Kidney capillary endothelial cell (primary cell): ENCODE measurements around the gene RSAD1.
A peak's percentile ranks its signal among the peaks of the same experiment; 100 is the strongest.

Experiments used
- DNase-seq: peaks from one replicate; pipeline ENCODE4 v3.0.0-alpha.2; 2018; ENCODE audit warnings: low spot score

RSAD1 gene

GRCh38 chr17:50519141-50519834 is 40.6 kb downstream of the RSAD1 start:
- peak; percentile 64 for DNase-seq

GRCh38 chr17:50520483-50520882 is 41.8 kb downstream of the RSAD1 start:
- no peak for DNase-seq

- no peak for DNase-seq
Observed at GRCh38 chr17:50521514-50521913, 42.9 kb downstream of the RSAD1 start.

- no peak for DNase-seq
Observed at GRCh38 chr17:50522766-50523165, 44.1 kb downstream of the RSAD1 start.

DNA sequence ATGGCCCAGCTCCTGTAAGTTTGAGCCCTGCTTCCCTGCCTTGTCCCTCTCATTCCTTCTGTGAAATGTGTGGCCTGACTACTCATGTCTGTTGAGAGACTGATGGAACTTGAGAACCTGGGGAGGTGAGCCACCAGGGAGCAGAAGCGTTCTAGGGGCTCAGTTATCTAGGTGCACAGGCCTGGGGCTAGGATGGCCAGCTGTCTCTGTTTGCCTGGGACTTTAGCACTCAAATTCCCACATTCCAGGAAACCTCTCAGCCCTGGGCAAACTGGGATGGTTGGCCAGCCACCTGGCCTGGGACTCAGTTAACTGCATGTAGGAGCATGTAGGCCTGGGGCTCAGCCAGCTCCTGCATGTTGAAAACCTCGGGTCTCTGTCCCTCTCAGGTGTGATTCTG is 44.5 kb downstream of the RSAD1 start:
- DNase-seq: no peak

DNA sequence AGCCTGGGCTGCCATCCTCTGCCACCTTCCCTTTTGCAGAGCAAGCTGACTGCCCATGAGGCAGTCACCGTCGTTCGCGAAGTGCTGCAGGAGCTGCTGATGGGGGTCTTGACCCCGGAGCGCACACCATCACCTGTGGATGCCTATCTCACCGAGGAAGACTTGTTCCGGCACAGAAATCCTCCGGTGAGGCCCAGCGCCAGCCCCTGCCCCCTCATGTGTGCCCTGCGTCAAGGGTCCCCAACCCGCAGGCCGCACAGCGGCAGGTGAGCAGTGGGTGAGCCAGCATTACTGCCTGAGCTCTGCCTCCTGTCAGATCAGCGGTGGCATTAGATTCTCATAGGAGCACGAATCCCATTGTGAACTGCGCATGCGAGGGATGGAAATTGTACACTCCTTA is 46.2 kb downstream of the RSAD1 start:
- no peak for DNase-seq

DNA sequence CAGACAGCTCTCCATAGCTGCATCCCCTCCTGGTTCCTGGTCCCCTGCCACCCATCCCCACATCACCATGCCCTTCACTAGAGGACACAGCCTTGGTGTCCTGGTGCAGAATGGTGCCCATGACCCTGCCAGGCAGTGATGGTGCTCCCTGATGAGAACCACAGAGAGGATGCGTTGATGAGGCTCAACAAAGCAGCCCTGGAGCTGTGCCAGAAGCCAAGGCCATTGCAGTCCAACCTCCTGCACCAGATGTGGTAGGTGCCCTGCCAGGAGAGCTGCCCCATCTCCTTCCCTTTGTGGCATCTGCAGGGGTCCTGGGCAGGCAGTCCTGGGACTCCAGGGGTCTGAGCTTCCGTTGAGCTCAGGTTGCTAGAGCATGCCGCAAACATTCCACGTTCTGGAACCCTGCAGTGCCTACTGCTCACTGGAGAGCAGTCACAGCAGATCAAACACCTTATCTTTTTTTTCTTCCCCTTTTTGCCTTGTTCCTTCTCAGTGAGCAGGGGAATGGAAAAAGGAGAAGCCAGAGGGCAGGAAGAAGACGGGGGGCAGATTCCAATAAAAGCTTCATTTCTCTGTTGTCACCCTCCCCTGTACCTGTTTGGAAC is 48.6 kb downstream of the RSAD1 start:
- no peak for DNase-seq

DNA sequence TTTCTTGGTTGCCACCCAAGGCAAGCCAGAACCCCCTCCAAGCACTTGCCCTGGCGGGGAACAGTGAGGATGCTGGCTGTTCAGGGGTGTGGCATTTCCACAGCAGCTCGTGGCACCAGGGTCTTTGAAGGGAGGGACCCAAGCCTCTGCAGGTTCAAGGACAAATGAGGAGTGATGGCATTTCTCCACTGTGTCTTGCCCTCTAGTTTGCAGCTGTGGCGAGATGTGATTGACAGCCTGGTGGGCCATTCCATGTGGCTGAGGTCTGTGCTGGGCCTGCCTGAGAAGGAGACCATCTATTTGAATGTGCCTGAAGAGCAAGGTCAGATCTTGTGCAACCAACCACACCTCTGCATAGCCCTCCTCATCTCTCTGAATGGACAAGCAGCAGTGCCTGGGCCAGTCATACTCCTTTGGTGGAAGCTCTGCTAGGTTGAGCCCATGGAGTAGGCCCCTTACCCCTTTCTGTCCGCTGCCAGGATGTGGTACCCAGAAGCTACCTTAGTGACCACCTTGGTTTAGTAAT is 49.4 kb downstream of the RSAD1 start:
- DNase-seq: no peak

DNA sequence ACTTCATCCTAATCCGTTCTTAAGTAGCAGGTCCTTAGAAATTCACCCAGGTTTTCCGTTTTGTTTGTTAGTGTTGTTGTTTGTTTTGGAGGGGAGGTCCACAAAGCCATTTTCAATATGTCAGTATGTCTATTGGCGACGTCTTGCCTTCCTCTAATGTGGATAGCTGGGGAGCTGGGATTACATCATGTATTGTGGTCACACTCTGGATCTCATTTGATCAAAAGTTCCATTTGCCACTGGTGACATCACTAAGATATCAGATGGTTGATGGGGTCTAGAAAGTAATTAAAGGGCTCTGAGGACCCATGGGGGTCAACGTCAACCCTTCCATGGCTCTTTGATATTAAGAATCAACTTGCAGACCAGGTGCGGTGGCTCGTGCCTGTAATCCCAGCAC is 51.2 kb downstream of the RSAD1 start:
- no peak for DNase-seq

DNA sequence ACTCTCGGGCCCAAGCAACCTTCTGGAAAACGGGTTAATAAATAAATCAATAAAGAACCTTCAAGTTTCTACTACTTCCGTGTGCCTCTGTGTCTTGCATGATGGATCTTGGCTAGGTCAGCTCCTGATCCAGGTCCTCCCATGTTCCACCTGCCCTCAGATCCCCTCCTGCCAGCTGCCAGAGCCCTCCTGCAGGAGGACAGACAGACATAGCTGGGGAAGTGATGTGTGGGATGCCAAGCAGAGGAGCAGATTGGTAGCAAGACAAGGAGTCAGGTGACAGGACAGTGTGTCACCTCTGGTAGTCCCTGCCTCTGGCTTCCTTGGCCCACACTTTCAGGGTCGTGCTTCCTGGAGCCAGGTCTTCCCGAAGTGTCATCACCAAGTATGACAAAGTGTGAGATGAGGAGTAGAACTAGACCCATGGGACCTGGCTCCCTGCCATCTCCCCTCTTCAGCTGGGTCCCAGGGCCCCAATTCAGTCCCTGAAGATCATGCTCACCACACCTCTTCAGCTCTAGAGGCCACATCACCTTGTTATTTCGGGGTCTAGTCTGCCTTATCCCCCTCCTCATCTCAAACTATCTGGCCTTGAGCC is 52.9 kb downstream of the RSAD1 start:
- no peak for DNase-seq

DNA sequence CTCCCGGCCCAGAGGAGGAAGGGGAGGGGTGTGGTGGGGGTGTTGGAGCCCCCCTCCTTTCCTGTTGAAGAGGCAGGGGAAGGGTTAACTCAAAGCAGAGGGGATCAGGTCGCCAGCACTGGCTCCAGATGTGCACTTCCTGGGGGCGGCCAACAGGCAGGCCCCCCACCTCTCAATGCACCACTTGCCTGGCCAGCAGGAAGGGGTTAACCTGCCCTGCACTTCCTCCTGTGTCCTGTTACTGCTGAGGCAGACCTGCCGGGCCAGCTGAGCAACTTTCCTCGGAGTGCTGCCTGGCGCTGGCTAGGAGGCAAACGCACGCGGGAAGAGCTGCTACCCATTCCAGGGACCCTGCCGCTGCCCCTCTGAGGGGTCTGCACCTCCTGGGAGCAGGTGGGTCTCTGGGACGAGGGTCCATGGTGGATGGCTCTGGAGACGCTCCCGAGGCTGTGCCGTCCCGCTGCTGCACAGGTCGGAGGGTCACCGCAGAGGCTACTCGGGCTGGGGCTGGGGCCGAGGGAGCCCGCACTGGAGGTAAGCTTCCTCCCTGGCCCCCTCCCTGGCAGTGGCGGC is 53.9 kb downstream of the RSAD1 start, which contains the start of gene EPN3:
Gene EPN3 (plus strand): TSS at position 284 of the 573 bp plus-strand sequence. CDS start 3,822 bp downstream, outside the sequence.
- no peak for DNase-seq

DNA sequence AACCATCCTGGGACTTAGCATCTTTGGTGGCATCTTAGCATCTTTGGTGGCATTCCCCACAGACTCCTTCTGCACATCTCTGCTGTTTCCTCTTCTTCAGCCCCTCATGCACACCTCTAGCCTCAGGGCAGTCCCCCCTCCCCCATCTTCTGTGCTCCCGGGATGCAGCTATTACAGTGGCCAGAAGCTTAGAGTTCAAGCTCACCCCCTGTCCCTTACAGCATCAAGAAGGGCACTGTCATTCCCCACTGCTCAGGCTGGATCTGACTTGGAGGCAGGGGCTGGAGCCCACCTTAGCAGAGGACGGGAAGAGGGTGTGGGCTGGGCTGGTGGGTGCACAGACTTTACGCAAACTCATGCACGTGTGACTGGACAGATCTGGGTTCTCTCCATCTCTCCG is 54.5 kb downstream of the RSAD1 start:
- no peak for DNase-seq

DNA sequence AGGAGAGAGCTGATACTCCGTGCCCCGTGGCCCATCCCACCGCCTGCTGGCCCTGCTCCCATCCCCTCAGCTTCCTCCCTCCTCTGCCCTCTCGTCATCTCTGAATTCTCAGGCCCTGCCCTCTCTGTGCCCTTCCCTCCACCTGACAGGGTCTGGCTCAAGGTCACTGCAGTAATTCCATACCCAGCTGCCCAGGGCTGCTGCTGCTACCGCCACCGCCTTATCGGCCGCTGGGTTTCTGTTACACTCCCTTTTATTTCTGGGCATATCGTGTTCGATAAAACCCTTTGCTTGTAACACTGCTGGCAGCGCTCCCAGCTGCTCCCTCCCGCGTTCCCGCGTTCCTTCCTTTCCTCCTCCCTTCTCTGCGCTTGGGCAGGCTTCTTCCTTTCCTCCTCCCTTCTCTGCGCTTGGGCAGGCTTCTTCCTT is 55.1 kb downstream of the RSAD1 start:
- no peak for DNase-seq

- no peak for DNase-seq
Observed at GRCh38 chr17:50534222-50534978, 55.7 kb downstream of the RSAD1 start.

GRCh38 chr17:50534979-50535326 is 56.3 kb downstream of the RSAD1 start:
- DNase-seq: no peak

- no peak for DNase-seq
Observed at GRCh38 chr17:50535407-50535806, 56.7 kb downstream of the RSAD1 start.
